Measurements from ENCODE around the gene NRTN. TPM values are rescaled to one million over a fixed set of nuclear protein-coding genes. Genes with fewer than 3 reads are reported as not detected.

Gene NRTN
- total RNA-seq, 1 experiment from 2014 or later: 4.6 TPM

DNA sequence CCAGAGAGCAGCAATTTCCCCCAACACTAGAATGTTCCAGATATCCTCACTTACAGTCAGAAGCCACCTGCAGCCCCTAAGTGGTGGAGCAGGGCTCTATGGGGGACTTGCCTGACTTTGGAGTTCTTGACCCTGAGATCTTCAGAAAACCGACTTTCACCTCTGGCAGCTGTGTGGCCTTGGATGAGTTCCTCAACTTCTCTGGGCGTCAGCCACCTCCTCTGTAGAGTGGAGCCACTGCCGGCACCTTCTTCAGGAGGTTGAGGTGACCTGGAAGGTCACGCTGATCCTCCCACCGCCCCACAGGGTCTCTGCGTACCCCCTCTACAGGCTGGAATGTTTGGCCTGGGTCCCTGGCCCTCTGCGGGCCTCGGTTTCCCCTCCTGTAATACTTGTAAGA lies 72.6 kb downstream of the NRTN start:
- Histone ChIP-seq H3K4ac (ENCODE audit: low read depth, low read length) (no peak overlapping the region), H2BK20ac (ENCODE audit: low read depth, low read length, poor library complexity, severe bottlenecking) (no peak overlapping the region), H3K79me1 (ENCODE audit: insufficient read depth, low read depth, low read length, poor library complexity, severe bottlenecking) (no peaks in the 10 kb centered on the region), H3K4me1 (ENCODE audit: insufficient read depth, low read length) (no peaks in the 10 kb centered on the region), H2BK12ac (ENCODE audit: insufficient read length, low read depth, low read length) (no peak overlapping the region), H2BK5ac (ENCODE audit: insufficient read length, low read length) (no peak overlapping the region), H4K5ac (ENCODE audit: insufficient read length, low read depth, low read length) (no peak overlapping the region), H3K23me2 (ENCODE audit: insufficient read length, low read depth, low read length, poor library complexity, severe bottlenecking) (no peaks in the 10 kb centered on the region), H3K18ac (ENCODE audit: insufficient read length, low read depth, low read length) (no peak overlapping the region), H3K9ac (ENCODE audit: extremely low read depth, insufficient read length, low read length) (no peak overlapping the region), H2AK5ac (ENCODE audit: insufficient read length, low read length) (no peak overlapping the region), H3K56ac (ENCODE audit: insufficient read length, low read depth, low read length) (no peak overlapping the region), H4K8ac (replicated peaks; ENCODE audit: insufficient read length, low read depth, low read length) (no peak overlapping the region), H3K4me2 (ENCODE audit: insufficient read depth, insufficient read length, low read length) (no peak overlapping the region), H3K9me3 (ENCODE audit: control insufficient read depth, low read depth, low read length) (no peaks in the 10 kb centered on the region), H3K27ac (ENCODE audit: insufficient read length, low read depth, low read length) (no peak overlapping the region), H2BK15ac (ENCODE audit: low read depth, low read length) (no peak overlapping the region), H4K20me1 (ENCODE audit: control insufficient read depth, insufficient read depth, insufficient read length) (no peaks in the 10 kb centered on the region), H2AFZ (ENCODE audit: low read length) (no peak overlapping the region), H3K14ac (ENCODE audit: insufficient read depth, low read length) (no peak overlapping the region; the same call in 1 of the 2 replicates), H3K79me2 (ENCODE audit: insufficient read depth, low read length) (no peaks in the 10 kb centered on the region), H3T11ph (ENCODE audit: low read length) (no peak overlapping the region), H3K27me3 (ENCODE audit: insufficient read depth, low read length) (no peaks in the 10 kb centered on the region), H3K23ac (ENCODE audit: insufficient read length, low read depth, low read length) (no peak overlapping the region), H2BK120ac (ENCODE audit: low read depth, low read length, poor library complexity, severe bottlenecking) (no peak overlapping the region), H4K91ac (ENCODE audit: insufficient read length, low read depth, low read length) (no peak overlapping the region)
- H3K27me3 Mint-ChIP-seq (ENCODE audit: low read depth): peaks cover 17% of the 10 kb centered on the region
- H3K4me3 Mint-ChIP-seq: no peak overlapping the region
- WGBS (ENCODE audit: extremely low coverage, insufficient read length, low lambda C conversion rate): no CpG with 5 or more reads among the region's 8 CpGs
- no peaks in the 10 kb centered on the region; a peak in 1 of 5 replicates for H3K9me3 Mint-ChIP-seq
- TF ChIP-seq, protein P1, sequence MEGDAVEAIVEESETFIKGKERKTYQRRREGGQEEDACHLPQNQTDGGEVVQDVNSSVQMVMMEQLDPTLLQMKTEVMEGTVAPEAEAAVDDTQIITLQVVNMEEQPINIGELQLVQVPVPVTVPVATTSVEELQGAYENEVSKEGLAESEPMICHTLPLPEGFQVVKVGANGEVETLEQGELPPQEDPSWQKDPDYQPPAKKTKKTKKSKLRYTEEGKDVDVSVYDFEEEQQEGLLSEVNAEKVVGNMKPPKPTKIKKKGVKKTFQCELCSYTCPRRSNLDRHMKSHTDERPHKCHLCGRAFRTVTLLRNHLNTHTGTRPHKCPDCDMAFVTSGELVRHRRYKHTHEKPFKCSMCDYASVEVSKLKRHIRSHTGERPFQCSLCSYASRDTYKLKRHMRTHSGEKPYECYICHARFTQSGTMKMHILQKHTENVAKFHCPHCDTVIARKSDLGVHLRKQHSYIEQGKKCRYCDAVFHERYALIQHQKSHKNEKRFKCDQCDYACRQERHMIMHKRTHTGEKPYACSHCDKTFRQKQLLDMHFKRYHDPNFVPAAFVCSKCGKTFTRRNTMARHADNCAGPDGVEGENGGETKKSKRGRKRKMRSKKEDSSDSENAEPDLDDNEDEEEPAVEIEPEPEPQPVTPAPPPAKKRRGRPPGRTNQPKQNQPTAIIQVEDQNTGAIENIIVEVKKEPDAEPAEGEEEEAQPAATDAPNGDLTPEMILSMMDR (conservative IDR thresholded peaks at IDR 0.05): no peak
- no peak for DNase-seq
- H3K36me3 Mint-ChIP-seq (ENCODE audit: insufficient read depth in 1 of 3, low read depth in 3 of 3): no peaks in the 10 kb centered on the region; a peak in 1 of 7 replicates
- no peak overlapping the region for H3K27ac Mint-ChIP-seq
- peaks cover 11 to 27% of the 10 kb centered on the region in 2 experiments for H3K4me1 Mint-ChIP-seq

All from H9 (cell line).